ENCODE measurements around the gene ACY1. TPM values are rescaled to one million over a fixed set of nuclear protein-coding genes. Genes with fewer than 3 reads are reported as not detected.

The ACY1 gene
- total and polyA plus RNA-seq, 10 of the 15 experiments (the other 5 are each of a cell fraction or from before 2014, with no cell fraction given): 18.5 to 42.2 (median 27.8) TPM

- no peak for TF ChIP-seq NKRF (conservative IDR thresholded peaks at IDR 0.05)
- no peak for TF ChIP-seq SP1 (IDR thresholded peaks at IDR 0.05; ENCODE audit: low read depth, low read length)
These were observed 48.1 kb upstream of the ACY1 start (continued) for GRCh38 chr3:51934991-51935885.

- TF ChIP-seq NRF1 (conservative IDR thresholded peaks at IDR 0.05; ENCODE audit: low read depth, low read length): no peak
- TF ChIP-seq SREBF1 (IDR thresholded peaks at IDR 0.05; ENCODE audit: low read length): no peak
- no peak for TF ChIP-seq PBX3 (IDR thresholded peaks at IDR 0.05; ENCODE audit: insufficient replicate concordance, low read depth, low read length)
- TF ChIP-seq MEF2B (IDR thresholded peaks at IDR 0.05; ENCODE audit: partially characterized antibody, poor library complexity, severe bottlenecking): no peak
- no peak for TF ChIP-seq PML (IDR thresholded peaks at IDR 0.05; ENCODE audit: low read length)
- no peak for TF ChIP-seq CREB1 (IDR thresholded peaks at IDR 0.05; ENCODE audit: low read depth)
- no peak for TF ChIP-seq POLR2A (IDR thresholded peaks at IDR 0.05; ENCODE audit: low read depth, low read length)
- TF ChIP-seq SMAD5 (IDR thresholded peaks at IDR 0.05; ENCODE audit: low read depth): no peak
- no peaks in the 10 kb centered on the region; the same call in 1 of the 2 replicates for H3K4me1 ChIP-seq (ENCODE audit: control insufficient read depth, insufficient read depth, low read length)
- 95% methylated on average over 24 of the region's 25 CpGs for WGBS (ENCODE audit: insufficient coverage, insufficient replicate concordance, low lambda C conversion rate, missing lambda C conversion rate)
- peaks cover 21% of the 10 kb centered on the region for H3K79me2 ChIP-seq (ENCODE audit: control insufficient read depth, insufficient read depth, low read length)
- no peak overlapping the region for H3K4me2 ChIP-seq (ENCODE audit: control insufficient read depth, insufficient read depth)
- no peak overlapping the region for H3K4me3 ChIP-seq
- ChIA-PET SMC1A (ENCODE audit: uncharacterized antibody, unreplicated experiment) (no interaction called here), RAD21 (ENCODE audit: unreplicated experiment) (interaction anchor here (1.0 kb wide), 1 partner anchor 76 kb away, joined by 4 read pairs; no protein-coding TSS in a partner anchor), CTCF (no interaction called here), POLR2A (no interaction called here)
- no peak for FAIRE-seq
- intact Hi-C loops (cut with micrococcal nuclease; ENCODE audit: unreplicated experiment): no loop called here
- H2AFZ ChIP-seq (ENCODE audit: control insufficient read depth, low read depth, low read length): no peak overlapping the region
- no peaks in the 10 kb centered on the region for H4K20me1 ChIP-seq (ENCODE audit: control insufficient read depth, insufficient read depth)
- BruUV-seq (replicated peaks): no TSS peak
- H3K36me3 ChIP-seq (ENCODE audit: control insufficient read depth in 2 of 2, insufficient read depth in 2 of 2, low read length in 1 of 2): peaks cover 15 to 40% of the 10 kb centered on the region in 2 experiments
- H3K27ac ChIP-seq (ENCODE audit: control insufficient read depth, insufficient read depth): no peak overlapping the region
- no peak for ATAC-seq
- H3K27me3 ChIP-seq (replicated peaks in 1 of 2; ENCODE audit: control insufficient read depth in 2 of 2, insufficient read depth in 2 of 2, low read length in 1 of 2): no peaks in the 10 kb centered on the region
- no peak overlapping the region for H3K9ac ChIP-seq (ENCODE audit: control insufficient read depth, insufficient read depth, low read length)
- no peak for DNase-seq (ENCODE audit: low read depth, low spot score)
- H3K9me3 ChIP-seq (replicated peaks; ENCODE audit: control insufficient read depth, insufficient read depth, low read length): no peaks in the 10 kb centered on the region
- in situ Hi-C loops (cut with MboI): no loop called here
These were observed 47.2 kb upstream of the ACY1 start for GRCh38 chr3:51935886-51936755.

Data from GM12878 (cell line).